ENCODE measurements around the gene SUN5. TPM values are rescaled to one million over a fixed set of nuclear protein-coding genes. Genes with fewer than 3 reads are reported as not detected.

SUN5 gene
- total RNA-seq, 1 experiment from 2014 or later, result not detected

- Mint-ChIP-seq H3K36me3 (ENCODE audit: insufficient read depth, unreplicated experiment) (no peaks in the 10 kb centered on the region), H3K9me3 (ENCODE audit: low read depth, unreplicated experiment) (no peaks in the 10 kb centered on the region), H3K27me3 (ENCODE audit: unreplicated experiment) (peaks cover 7% of the 10 kb centered on the region), H3K4me1 (ENCODE audit: low read depth, unreplicated experiment) (no peaks in the 10 kb centered on the region), H3K4me3 (ENCODE audit: low read depth, unreplicated experiment) (no peak overlapping the region), H3K27ac (ENCODE audit: unreplicated experiment) (no peak overlapping the region)
- intact Hi-C loops (cut with micrococcal nuclease; ENCODE audit: unreplicated experiment), result no loop called here
- no TSS peak for BruUV-seq (replicated peaks)
- CTCF ChIA-PET, result no interaction called here
- no peak for TF ChIP-seq CTCF (IDR thresholded peaks at IDR 0.05; ENCODE audit: unreplicated experiment)
- DNase-seq, result no peak
These were observed 22.0 kb upstream of the SUN5 start for GRCh38 chr20:33026072-33026778.

- no peak overlapping the region for H3K4me3 Mint-ChIP-seq (ENCODE audit: low read depth, unreplicated experiment)
- peaks cover 15% of the 10 kb centered on the region for H3K27me3 Mint-ChIP-seq (ENCODE audit: unreplicated experiment)
- H3K4me1 Mint-ChIP-seq (ENCODE audit: low read depth, unreplicated experiment), result no peaks in the 10 kb centered on the region
- H3K9me3 Mint-ChIP-seq (ENCODE audit: low read depth, unreplicated experiment), result no peaks in the 10 kb centered on the region
- TF ChIP-seq CTCF (IDR thresholded peaks at IDR 0.05; ENCODE audit: unreplicated experiment), result no peak
- no peak for DNase-seq
- H3K36me3 Mint-ChIP-seq (ENCODE audit: insufficient read depth, unreplicated experiment), result no peaks in the 10 kb centered on the region
- intact Hi-C loops (cut with micrococcal nuclease; ENCODE audit: unreplicated experiment), result no loop called here
- no peak overlapping the region for H3K27ac Mint-ChIP-seq (ENCODE audit: unreplicated experiment)
- no TSS peak for BruUV-seq (replicated peaks)
- CTCF ChIA-PET, result no interaction called here
These were observed 21.2 kb upstream of the SUN5 start for GRCh38 chr20:33025318-33025876.

GRCh38 chr20:33024609-33025317 is 20.5 kb upstream of the SUN5 start:
- no peaks in the 10 kb centered on the region for H3K9me3 Mint-ChIP-seq (ENCODE audit: low read depth, unreplicated experiment)
- no TSS peak for BruUV-seq (replicated peaks)
- TF ChIP-seq CTCF (IDR thresholded peaks at IDR 0.05; ENCODE audit: unreplicated experiment), result no peak
- no peaks in the 10 kb centered on the region for H3K36me3 Mint-ChIP-seq (ENCODE audit: insufficient read depth, unreplicated experiment)
- no peaks in the 10 kb centered on the region for H3K4me1 Mint-ChIP-seq (ENCODE audit: low read depth, unreplicated experiment)
- intact Hi-C loops (cut with micrococcal nuclease; ENCODE audit: unreplicated experiment), result no loop called here
- CTCF ChIA-PET, result no interaction called here
- no peak overlapping the region for H3K4me3 Mint-ChIP-seq (ENCODE audit: low read depth, unreplicated experiment)
- peaks cover 21% of the 10 kb centered on the region for H3K27me3 Mint-ChIP-seq (ENCODE audit: unreplicated experiment)
- no peak for DNase-seq
- H3K27ac Mint-ChIP-seq (ENCODE audit: unreplicated experiment), result no peak overlapping the region

GRCh38 chr20:33024243-33024560 is 20.0 kb upstream of the SUN5 start:
- Mint-ChIP-seq H3K4me3 (ENCODE audit: low read depth, unreplicated experiment) (no peak overlapping the region), H3K27me3 (ENCODE audit: unreplicated experiment) (peaks cover 27% of the 10 kb centered on the region), H3K4me1 (ENCODE audit: low read depth, unreplicated experiment) (no peaks in the 10 kb centered on the region), H3K27ac (ENCODE audit: unreplicated experiment) (no peak overlapping the region), H3K9me3 (ENCODE audit: low read depth, unreplicated experiment) (no peaks in the 10 kb centered on the region), H3K36me3 (ENCODE audit: insufficient read depth, unreplicated experiment) (no peaks in the 10 kb centered on the region)
- BruUV-seq (replicated peaks), result no TSS peak
- no peak for DNase-seq
- intact Hi-C loops (cut with micrococcal nuclease; ENCODE audit: unreplicated experiment), result no loop called here
- CTCF ChIA-PET, result no interaction called here
- no peak for TF ChIP-seq CTCF (IDR thresholded peaks at IDR 0.05; ENCODE audit: unreplicated experiment)

Measured in Calu3 (cell line).